NCI-H1092 (cell line): ENCODE data around the gene MAP7.
"Not testable (repeated sequence)": the region's sequence is repeated elsewhere in the genome, so short reads cannot be mapped to it uniquely, and the experiment has no call there.

Experiments
- DNase-seq: peaks from one replicate; lab custom pipeline; 2025; lab: John Stamatoyannopoulos, UW

The MAP7 gene

GRCh38 chr6:136421537-136422158 is 128.6 kb downstream of the MAP7 start:
- no peak for DNase-seq

GRCh38 chr6:136420853-136421252 is 129.4 kb downstream of the MAP7 start:
- no peak for DNase-seq

GRCh38 chr6:136415351-136416007 is 134.7 kb downstream of the MAP7 start:
- no peak for DNase-seq

- no peak for DNase-seq
Measured at GRCh38 chr6:136412410-136412809, 137.8 kb downstream of the MAP7 start.

- no peak for DNase-seq
Measured at GRCh38 chr6:136411453-136412354, 138.5 kb downstream of the MAP7 start.

GRCh38 chr6:136411025-136411325 is 139.2 kb downstream of the MAP7 start:
- DNase-seq, result no peak

GRCh38 chr6:136410201-136411024 is 139.8 kb downstream of the MAP7 start:
- DNase-seq, result no peak

- DNase-seq, result no peak
Measured at GRCh38 chr6:136409597-136409996, 140.6 kb downstream of the MAP7 start.

- no peak for DNase-seq
Measured at GRCh38 chr6:136408204-136408603, 142.0 kb downstream of the MAP7 start.

- DNase-seq, result no peak
Measured at GRCh38 chr6:136405420-136406029, 144.7 kb downstream of the MAP7 start.

GRCh38 chr6:136404627-136405419 is 145.4 kb downstream of the MAP7 start:
- no peak for DNase-seq

- no peak for DNase-seq
Measured at GRCh38 chr6:136404007-136404406, 146.2 kb downstream of the MAP7 start.

- DNase-seq, result no peak
Measured at GRCh38 chr6:136403110-136403980, 146.9 kb downstream of the MAP7 start.

- DNase-seq, result no peak
Measured at GRCh38 chr6:136401749-136402148, 148.5 kb downstream of the MAP7 start.

GRCh38 chr6:136401236-136401635 is 149.0 kb downstream of the MAP7 start:
- not testable (repeated sequence) for DNase-seq

- no peak for DNase-seq
Measured at GRCh38 chr6:136398453-136398852, 151.8 kb downstream of the MAP7 start.

- DNase-seq, result no peak
Measured at GRCh38 chr6:136396908-136397307, 153.3 kb downstream of the MAP7 start.

GRCh38 chr6:136390959-136391358 is 159.3 kb downstream of the MAP7 start:
- DNase-seq, result not testable (repeated sequence)

- DNase-seq, result no peak
Measured at GRCh38 chr6:136387316-136387715, 162.9 kb downstream of the MAP7 start.
